GM19395 (cell line): ENCODE measurements around the gene PTH2.
"Not testable (repeated sequence)": the region's sequence is repeated elsewhere in the genome, so short reads cannot be mapped to it uniquely, and the experiment has no call there.

ENCODE experiments used
- ATAC-seq: cut with Tn5 transposase; IDR thresholded peaks from one replicate; pipeline ENCODE4 v1.9.1; 2021; ENCODE audit warnings: mild to moderate bottlenecking, moderate library complexity; ENCODE audit not compliant: unreplicated experiment

Gene PTH2

GRCh38 chr19:49390131-49390928 lies 32.9 kb downstream of the PTH2 start:
- no peak for ATAC-seq

GRCh38 chr19:49389406-49389805 lies 33.8 kb downstream of the PTH2 start:
- ATAC-seq, result no peak

GRCh38 chr19:49387936-49388372 lies 35.3 kb downstream of the PTH2 start, which contains the start of gene KASH5:
Gene KASH5 (plus strand): TSS chr19:49388249. CDS start chr19:49390884, 2,635 bp downstream.
- ATAC-seq, result no peak

GRCh38 chr19:49383599-49383998 lies 39.6 kb downstream of the PTH2 start:
- no peak for ATAC-seq

- no peak for ATAC-seq
Observed at GRCh38 chr19:49382639-49383038, 40.6 kb downstream of the PTH2 start.

- no peak for ATAC-seq
Observed at GRCh38 chr19:49380391-49380790, 42.9 kb downstream of the PTH2 start.

- ATAC-seq, result no peak
Observed at GRCh38 chr19:49378512-49378911, 44.7 kb downstream of the PTH2 start.

- ATAC-seq, result no peak
Observed at GRCh38 chr19:49374665-49375434, 48.4 kb downstream of the PTH2 start.

- ATAC-seq, result not testable (repeated sequence)
Observed at GRCh38 chr19:49373174-49373573, 50.1 kb downstream of the PTH2 start.
